GM12878 (cell line): ENCODE measurements around the gene ANXA9. TPM values are rescaled to one million over a fixed set of nuclear protein-coding genes. Genes with fewer than 3 reads are reported as not detected.

Experiments used
- ATAC-seq: fragments of 200-7000 bp; cut with Tn5 transposase; 3 replicates; pipeline ENCODE4 v1.9.1; 2020; ENCODE audit warnings: mild to moderate bottlenecking, moderate library complexity
- BruUV-seq: library from RNA; stranded (reverse); fragments of 400-500 nt; replicated peaks from 2 replicates; lab custom pipeline; 2021; lab: Mats Ljungman, UMichigan
- CTCF ChIA-PET: fragments of 300-600 bp; sonication (Branson Sonifier 250); formaldehyde crosslinking; extraction: SDS; loops from one replicate; lab custom pipeline; 2021; ENCODE audit warnings: inconsistent platforms; lab: Yijun Ruan, JAX
- POLR2A ChIA-PET: fragments of 350-600 bp; formaldehyde crosslinking; extraction: SDS; loops from one replicate; lab custom pipeline; 2021; ENCODE audit warnings: inconsistent platforms; lab: Charles Lee
- RAD21 ChIA-PET: fragments of 300-600 bp; sonication (Branson Sonifier 250); formaldehyde crosslinking; loops from one replicate; lab custom pipeline; 2023; ENCODE audit warnings: antibody characterized with exemption; ENCODE audit not compliant: unreplicated experiment; lab: Charles Lee
- SMC1A ChIA-PET: fragments of 300-600 bp; sonication (Branson Sonifier 250); formaldehyde crosslinking; loops from one replicate; lab custom pipeline; 2023; ENCODE audit not compliant: unreplicated experiment, uncharacterized antibody; lab: Charles Lee
- DNase-seq: peaks from one replicate; pipeline ENCODE4 v3.0.0-alpha.2; 2011; ENCODE audit warnings: low read depth, low spot score
- FAIRE-seq: peaks from 3 replicates; lab custom pipeline; 2011; peaks lifted over from hg19 to GRCh38; lab: Jason Lieb, UNC
- H2AFZ ChIP-seq: 2 replicates; pipeline ENCODE4 v1.6.0; 2011; ENCODE audit warnings: low read depth, low read length, control low read depth; ENCODE audit not compliant: control insufficient read depth
- H3K27ac ChIP-seq: 2 replicates; pipeline ENCODE4 v1.5.1; 2011; ENCODE audit warnings: control low read depth; ENCODE audit not compliant: control insufficient read depth, insufficient read depth
- H3K27me3 ChIP-seq, 2 experiments: replicated peaks in 1 of 2; 2 replicates each; pipeline versions ENCODE4 v1.6.0 to v1.6.1; 2011; ENCODE audit warnings: low read length in 1 of 2; ENCODE audit not compliant: control insufficient read depth in 2 of 2, insufficient read depth in 2 of 2
- H3K36me3 ChIP-seq, 2 experiments: 2 replicates each; pipeline ENCODE4 v1.5.1; 2011; ENCODE audit warnings: low read length in 1 of 2; ENCODE audit not compliant: control insufficient read depth in 2 of 2, insufficient read depth in 2 of 2
- H3K4me1 ChIP-seq: 2 replicates; pipeline ENCODE4 v1.6.1; 2011; ENCODE audit warnings: mild to moderate bottlenecking, low read length, moderate library complexity, mixed read lengths; ENCODE audit not compliant: control insufficient read depth, insufficient read depth
- H3K4me2 ChIP-seq: 2 replicates; pipeline ENCODE4 v1.6.0; 2011; ENCODE audit warnings: control low read depth; ENCODE audit not compliant: control insufficient read depth, insufficient read depth
- H3K4me3 ChIP-seq: fragments of 200-600 bp; sonication (generic); 2 replicates; pipeline ENCODE4 v1.5.1; 2016
- H3K79me2 ChIP-seq: 2 replicates; pipeline ENCODE4 v1.6.0; 2011; ENCODE audit warnings: low read length; ENCODE audit not compliant: control insufficient read depth, insufficient read depth
- H3K9ac ChIP-seq: 2 replicates; pipeline ENCODE4 v1.8.0; 2011; ENCODE audit warnings: low read length, control low read depth, mixed read lengths; ENCODE audit not compliant: control insufficient read depth, insufficient read depth
- H3K9me3 ChIP-seq: replicated peaks from 3 replicates; pipeline ENCODE4 v1.5.1; 2011; ENCODE audit warnings: mild to moderate bottlenecking, low read length; ENCODE audit not compliant: control insufficient read depth, insufficient read depth
- H4K20me1 ChIP-seq: 2 replicates; pipeline ENCODE4 v1.6.0; 2011; ENCODE audit not compliant: control insufficient read depth, insufficient read depth
- CHD4 ChIP-seq: fragments of 200-600 bp; sonication (generic); IDR thresholded peaks from 2 replicates; pipeline ENCODE4 v1.6.1; 2016; ENCODE audit warnings: mild to moderate bottlenecking
- IRF4 ChIP-seq: IDR thresholded peaks from 2 replicates; pipeline ENCODE4 v1.6.1; 2011; ENCODE audit warnings: low read depth, low read length
- TARDBP ChIP-seq: IDR thresholded peaks from 2 replicates; pipeline ENCODE4 v1.6.1; 2016; ENCODE audit warnings: borderline replicate concordance
- TCF12 ChIP-seq: IDR thresholded peaks from 2 replicates; pipeline ENCODE4 v1.6.1; 2011; ENCODE audit warnings: low read depth, mild to moderate bottlenecking, low read length
- WGBS: methylation state at CpG from one replicate; pipeline ENCODE4 v1.1.6; 2016; ENCODE audit warnings: low lambda C conversion rate; ENCODE audit not compliant: insufficient replicate concordance, insufficient coverage; ENCODE audit errors: missing lambda C conversion rate; 5-methylcytosine and 5-hydroxymethylcytosine counted together
- in situ Hi-C: fragments of 300-500 bp; cut with MboI; formaldehyde crosslinking; loops from 9 replicates; pipeline ENCODE4 v1.14.3; 2018; ENCODE audit warnings: mixed read lengths
- intact Hi-C: fragments of 100-400 bp; cut with micrococcal nuclease; formaldehyde crosslinking; loops from one replicate; pipeline ENCODE4 v1.14.2; 2022; ENCODE audit not compliant: unreplicated experiment
- polyA plus RNA-seq, 11 experiments: library from polyadenylated mRNA; depleted of rRNA in 4 of 11; unstranded in 6 of 11; stranded (reverse) in 5 of 11; fragments of >200 nt; fragmentation: Nextera tagmentation in 4 of 11; fragmentation: Illumina TruSeq in 1 of 11; extraction: Ambion mirVana in 4 of 11; extraction: Trizol in 1 of 11; gene quantifications; 1 replicate in 1 of 11; 2 replicates in 10 of 11; pipeline versions ENCODE4 v1.2.1 to v1.2.3, GENCODE V29; 2011 to 2016; ENCODE audit warnings: inconsistent platforms in 2 of 11, missing spikeins in 2 of 11, low read depth in 1 of 11
- total RNA-seq, 4 experiments: library from RNA; depleted of rRNA in 3 of 4; stranded (reverse); fragments of >200 nt in 3 of 4; fragmentation: Illumina TruSeq in 1 of 4; extraction: Trizol in 1 of 4; gene quantifications; 2 replicates each; pipeline versions ENCODE4 v1.2.1 to v1.2.3, GENCODE V29; 2013 to 2021

Gene ANXA9
- total and polyA plus RNA-seq, 10 of the 15 experiments (the other 5 are each of a cell fraction or from before 2014, with no cell fraction given): 0.04 to 0.43 (median 0.18) TPM; not detected in 4

- ChIA-PET POLR2A (interaction anchor here (0.6 kb wide), 1 partner anchor 28 kb away, joined by 3 read pairs; no protein-coding TSS in a partner anchor), RAD21 (interaction anchor here (1.1 kb wide), 1 partner anchor 10 kb away, joined by 3 read pairs; no protein-coding TSS in a partner anchor), SMC1A (interaction anchor here (0.7 to 1.3 kb wide), 3 partner anchors 19 to 219 kb away, joined by 3 to 7 read pairs (median 3); partner anchors contain the start of gene TNFAIP8L2), CTCF (interaction anchor here (0.7 to 15.8 kb wide), 7 partner anchors 9 to 530 kb away, joined by 3 to 252 read pairs (median 4); partner anchors contain the start of genes MINDY1 and TNFAIP8L2)
- Histone ChIP-seq H3K4me1 (peaks cover 4% of the 10 kb centered on the region; the same call in 1 of the 2 replicates), H3K4me3 (no peak overlapping the region), H3K9ac (no peak overlapping the region), H3K36me3 (no peaks in the 10 kb centered on the region), H3K27ac (no peak overlapping the region), H3K4me2 (no peak overlapping the region), H3K27me3 (no peaks in the 10 kb centered on the region; a peak in 2 of 4 replicates), H3K9me3 (no peaks in the 10 kb centered on the region), H4K20me1 (no peaks in the 10 kb centered on the region), H3K79me2 (peaks cover 25% of the 10 kb centered on the region), H2AFZ (no peak overlapping the region)
- intact Hi-C loops: loop anchor here (5.0 to 10.0 kb wide), 3 partner anchors 212 to 415 kb away; partner anchors contain the start of genes CTSS and ENSA
- in situ Hi-C loops: no loop called here
- WGBS: 50% methylated on average over 11 of the region's 11 CpGs
- FAIRE-seq (no peak), DNase-seq (no peak), ATAC-seq (peak; percentile 7; the same call in 1 of the 3 replicates)
- BruUV-seq: no TSS peak
- no peak for TF ChIP-seq CHD4
- no peak for TF ChIP-seq TCF12
- TF ChIP-seq IRF4: no peak
- TF ChIP-seq TARDBP: no peak
Measured at GRCh38 chr1:150976879-150977694, 5.0 kb upstream of the ANXA9 start.
